Measurements from ENCODE around the gene COL4A1. TPM values are rescaled to one million over a fixed set of nuclear protein-coding genes. Genes with fewer than 3 reads are reported as not detected.

COL4A1 gene
- total RNA-seq, 1 experiment from 2014 or later = 0.12 TPM

- no peaks in the 10 kb centered on the region for H3K27me3 Mint-ChIP-seq (ENCODE audit: unreplicated experiment)
- intact Hi-C loops (cut with micrococcal nuclease; ENCODE audit: unreplicated experiment) = no loop called here
- DNase-seq = no peak
- CTCF ChIA-PET = no interaction called here
- TF ChIP-seq CTCF (IDR thresholded peaks at IDR 0.05; ENCODE audit: unreplicated experiment) = no peak
- no TSS peak for BruUV-seq (replicated peaks)
- peaks cover 4% of the 10 kb centered on the region for H3K9me3 Mint-ChIP-seq (ENCODE audit: low read depth, unreplicated experiment)
- H3K36me3 Mint-ChIP-seq (ENCODE audit: insufficient read depth, unreplicated experiment) = no peaks in the 10 kb centered on the region
- H3K4me3 Mint-ChIP-seq (ENCODE audit: low read depth, unreplicated experiment) = no peak overlapping the region
- H3K27ac Mint-ChIP-seq (ENCODE audit: unreplicated experiment) = no peak overlapping the region
- H3K4me1 Mint-ChIP-seq (ENCODE audit: low read depth, unreplicated experiment) = no peaks in the 10 kb centered on the region
Observed at GRCh38 chr13:110301606-110302553, 5.1 kb downstream of the COL4A1 start.

- BruUV-seq (replicated peaks) = no TSS peak
- H3K36me3 Mint-ChIP-seq (ENCODE audit: insufficient read depth, unreplicated experiment) = no peaks in the 10 kb centered on the region
- H3K27ac Mint-ChIP-seq (ENCODE audit: unreplicated experiment) = no peak overlapping the region
- H3K4me3 Mint-ChIP-seq (ENCODE audit: low read depth, unreplicated experiment) = no peak overlapping the region
- CTCF ChIA-PET = no interaction called here
- no peaks in the 10 kb centered on the region for H3K4me1 Mint-ChIP-seq (ENCODE audit: low read depth, unreplicated experiment)
- no peak for TF ChIP-seq CTCF (IDR thresholded peaks at IDR 0.05; ENCODE audit: unreplicated experiment)
- no peak for DNase-seq
- intact Hi-C loops (cut with micrococcal nuclease; ENCODE audit: unreplicated experiment) = no loop called here
- peaks cover 4% of the 10 kb centered on the region for H3K9me3 Mint-ChIP-seq (ENCODE audit: low read depth, unreplicated experiment)
- no peaks in the 10 kb centered on the region for H3K27me3 Mint-ChIP-seq (ENCODE audit: unreplicated experiment)
Observed at GRCh38 chr13:110301083-110301482, 5.9 kb downstream of the COL4A1 start.

DNA sequence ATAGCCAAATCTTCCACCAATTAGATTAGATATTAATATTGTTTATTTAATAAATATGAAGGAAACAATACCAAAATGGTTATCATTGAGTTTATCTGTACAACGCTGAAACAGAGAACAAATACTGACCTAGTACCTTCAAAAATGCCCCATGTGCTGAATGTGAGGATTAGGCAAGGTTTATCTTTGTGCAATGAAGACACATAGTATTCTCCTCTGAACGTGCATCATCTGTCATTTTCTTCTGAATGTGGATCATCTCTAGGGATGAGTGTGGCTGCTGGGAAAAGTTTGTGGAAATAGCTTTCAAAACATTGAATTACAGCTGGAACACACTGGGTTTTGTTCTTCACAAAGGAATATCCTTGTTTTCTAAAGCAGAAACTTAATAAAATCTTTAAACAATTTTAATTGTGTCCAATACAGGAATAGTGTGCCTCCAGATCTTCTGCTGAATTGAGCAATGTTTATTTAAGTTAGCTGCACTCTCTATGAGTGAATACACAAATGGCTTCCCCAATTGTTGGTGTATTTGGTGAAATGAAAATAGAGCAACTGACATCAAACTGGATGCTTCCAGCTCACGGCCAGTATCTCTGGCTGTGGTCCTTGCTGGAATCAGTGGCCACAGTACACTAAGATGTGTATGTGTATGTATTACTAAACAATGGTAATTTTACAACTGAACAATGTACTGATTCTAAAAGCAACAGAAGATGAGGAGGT lies 6.7 kb downstream of the COL4A1 start:
- Mint-ChIP-seq H3K4me3 (ENCODE audit: low read depth, unreplicated experiment) (no peak overlapping the region), H3K27me3 (ENCODE audit: unreplicated experiment) (no peaks in the 10 kb centered on the region), H3K36me3 (ENCODE audit: insufficient read depth, unreplicated experiment) (no peaks in the 10 kb centered on the region), H3K4me1 (ENCODE audit: low read depth, unreplicated experiment) (no peaks in the 10 kb centered on the region), H3K27ac (ENCODE audit: unreplicated experiment) (no peak overlapping the region), H3K9me3 (ENCODE audit: low read depth, unreplicated experiment) (peaks cover 4% of the 10 kb centered on the region)
- CTCF ChIA-PET = no interaction called here
- no peak for DNase-seq
- no TSS peak for BruUV-seq (replicated peaks)
- no peak for TF ChIP-seq CTCF (IDR thresholded peaks at IDR 0.05; ENCODE audit: unreplicated experiment)
- intact Hi-C loops (cut with micrococcal nuclease; ENCODE audit: unreplicated experiment) = no loop called here

DNA sequence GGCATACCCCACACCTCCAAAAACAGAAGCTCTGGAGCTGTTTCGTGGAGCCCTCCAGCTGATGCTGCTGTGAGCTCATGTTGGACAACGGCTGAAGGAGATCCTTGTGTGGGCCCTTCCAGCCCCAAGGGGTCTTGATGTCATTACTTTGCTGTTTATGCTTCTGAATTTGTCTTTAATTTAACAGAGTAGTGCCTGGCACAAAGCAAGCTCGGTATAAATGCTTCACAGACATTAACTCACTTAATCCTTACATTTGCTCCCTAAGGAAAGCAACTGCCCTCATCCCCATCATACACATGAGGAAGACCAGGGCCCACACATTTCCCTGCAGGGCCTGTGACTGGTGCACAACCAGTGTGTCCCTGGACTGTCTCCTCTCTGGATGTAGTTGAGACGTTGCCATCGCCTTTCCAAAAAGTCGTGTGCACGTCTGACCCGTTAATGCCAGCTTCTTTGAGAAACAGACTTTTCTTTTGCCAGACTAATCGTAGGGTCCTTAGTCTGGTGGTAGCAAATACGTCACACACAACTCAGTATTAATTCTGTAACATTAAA lies 7.6 kb downstream of the COL4A1 start:
- H3K4me1 Mint-ChIP-seq (ENCODE audit: low read depth, unreplicated experiment) = no peaks in the 10 kb centered on the region
- no TSS peak for BruUV-seq (replicated peaks)

More for the DNA sequence above, 7.6 kb downstream of the COL4A1 start:
- no peak for DNase-seq
- CTCF ChIA-PET = no interaction called here
- peaks cover 4% of the 10 kb centered on the region for H3K9me3 Mint-ChIP-seq (ENCODE audit: low read depth, unreplicated experiment)
- H3K36me3 Mint-ChIP-seq (ENCODE audit: insufficient read depth, unreplicated experiment) = no peaks in the 10 kb centered on the region
- H3K27ac Mint-ChIP-seq (ENCODE audit: unreplicated experiment) = no peak overlapping the region
- intact Hi-C loops (cut with micrococcal nuclease; ENCODE audit: unreplicated experiment) = no loop called here
- no peaks in the 10 kb centered on the region for H3K27me3 Mint-ChIP-seq (ENCODE audit: unreplicated experiment)
- no peak overlapping the region for H3K4me3 Mint-ChIP-seq (ENCODE audit: low read depth, unreplicated experiment)
- no peak for TF ChIP-seq CTCF (IDR thresholded peaks at IDR 0.05; ENCODE audit: unreplicated experiment)

Measured in Calu3 (cell line).